Neutrophil (primary cell): Measurements from ENCODE around the gene ZNF525.
"Not testable (repeated sequence)": the region's sequence is repeated elsewhere in the genome, so short reads cannot be mapped to it uniquely, and the experiment has no call there.

Experiments
- H3K27ac ChIP-seq: fragments of 200-600 bp; sonication (generic); 2 replicates; pipeline ENCODE4 v1.5.1; 2016; ENCODE audit warnings: mild to moderate bottlenecking, moderate library complexity
- H3K27me3 ChIP-seq: fragments of 200-600 bp; sonication (generic); 2 replicates; pipeline ENCODE4 v1.6.0; 2016; ENCODE audit warnings: mild to moderate bottlenecking
- H3K36me3 ChIP-seq: fragments of 200-600 bp; sonication (generic); 2 replicates; pipeline ENCODE4 v1.5.1; 2017
- H3K4me1 ChIP-seq, 2 experiments: fragments of 200-600 bp in 1 of 2; sonication (generic) in 1 of 2; 1 replicate in 1 of 2; 2 replicates in 1 of 2; pipeline versions ENCODE4 v1.5.1 to v1.6.1; 2013 to 2016; ENCODE audit warnings: low read depth in 1 of 2, low read length in 1 of 2, mild to moderate bottlenecking in 1 of 2, moderate library complexity in 1 of 2; ENCODE audit not compliant: control insufficient read depth in 1 of 2, insufficient read depth in 1 of 2
- H3K4me3 ChIP-seq, 2 experiments: fragments of 200-600 bp in 1 of 2; sonication (generic) in 1 of 2; 1 replicate in 1 of 2; 2 replicates in 1 of 2; pipeline ENCODE4 v1.5.1; 2013 to 2016; ENCODE audit warnings: low read depth in 1 of 2, low read length in 1 of 2, mild to moderate bottlenecking in 1 of 2, moderate library complexity in 1 of 2
- H3K9me3 ChIP-seq: fragments of 200-600 bp; sonication (generic); 2 replicates; pipeline ENCODE4 v1.5.1; 2016
- TF ChIP-seq, protein P1 (sequence below): fragments of 200-600 bp; sonication (generic); IDR thresholded peaks from 2 replicates; pipeline ENCODE4 v1.5.1; 2016; ENCODE audit warnings: antibody characterized with exemption

The ZNF525 gene

DNA sequence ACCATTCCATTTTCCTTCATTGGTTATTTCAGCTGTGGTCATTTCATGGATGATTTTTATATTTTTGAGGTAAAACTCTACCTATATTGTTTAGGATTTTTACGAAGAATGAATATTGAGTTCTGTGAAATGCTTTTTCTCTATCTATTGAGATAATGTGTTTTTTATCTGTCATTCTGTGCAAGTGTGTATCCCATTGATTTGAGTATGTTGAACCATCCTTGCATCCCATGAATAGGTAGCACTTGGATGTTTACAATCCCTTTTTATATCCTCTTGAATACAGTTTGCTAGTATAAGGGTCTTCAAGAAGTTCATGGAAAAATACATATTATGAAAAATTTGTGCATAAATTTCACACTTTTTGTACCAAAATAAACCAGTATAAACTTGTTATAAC lies 9.8 kb upstream of the ZNF525 start:
- Histone ChIP-seq H3K36me3 (peaks cover 9% of the 10 kb centered on the region), H3K9me3 (peaks cover 68% of the 10 kb centered on the region), H3K27me3 (no peaks in the 10 kb centered on the region), H3K27ac (no peak overlapping the region), H3K4me3 (no peak overlapping the region), H3K4me1 (no peaks in the 10 kb centered on the region)
- TF ChIP-seq, protein P1, sequence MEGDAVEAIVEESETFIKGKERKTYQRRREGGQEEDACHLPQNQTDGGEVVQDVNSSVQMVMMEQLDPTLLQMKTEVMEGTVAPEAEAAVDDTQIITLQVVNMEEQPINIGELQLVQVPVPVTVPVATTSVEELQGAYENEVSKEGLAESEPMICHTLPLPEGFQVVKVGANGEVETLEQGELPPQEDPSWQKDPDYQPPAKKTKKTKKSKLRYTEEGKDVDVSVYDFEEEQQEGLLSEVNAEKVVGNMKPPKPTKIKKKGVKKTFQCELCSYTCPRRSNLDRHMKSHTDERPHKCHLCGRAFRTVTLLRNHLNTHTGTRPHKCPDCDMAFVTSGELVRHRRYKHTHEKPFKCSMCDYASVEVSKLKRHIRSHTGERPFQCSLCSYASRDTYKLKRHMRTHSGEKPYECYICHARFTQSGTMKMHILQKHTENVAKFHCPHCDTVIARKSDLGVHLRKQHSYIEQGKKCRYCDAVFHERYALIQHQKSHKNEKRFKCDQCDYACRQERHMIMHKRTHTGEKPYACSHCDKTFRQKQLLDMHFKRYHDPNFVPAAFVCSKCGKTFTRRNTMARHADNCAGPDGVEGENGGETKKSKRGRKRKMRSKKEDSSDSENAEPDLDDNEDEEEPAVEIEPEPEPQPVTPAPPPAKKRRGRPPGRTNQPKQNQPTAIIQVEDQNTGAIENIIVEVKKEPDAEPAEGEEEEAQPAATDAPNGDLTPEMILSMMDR, result no peak

DNA sequence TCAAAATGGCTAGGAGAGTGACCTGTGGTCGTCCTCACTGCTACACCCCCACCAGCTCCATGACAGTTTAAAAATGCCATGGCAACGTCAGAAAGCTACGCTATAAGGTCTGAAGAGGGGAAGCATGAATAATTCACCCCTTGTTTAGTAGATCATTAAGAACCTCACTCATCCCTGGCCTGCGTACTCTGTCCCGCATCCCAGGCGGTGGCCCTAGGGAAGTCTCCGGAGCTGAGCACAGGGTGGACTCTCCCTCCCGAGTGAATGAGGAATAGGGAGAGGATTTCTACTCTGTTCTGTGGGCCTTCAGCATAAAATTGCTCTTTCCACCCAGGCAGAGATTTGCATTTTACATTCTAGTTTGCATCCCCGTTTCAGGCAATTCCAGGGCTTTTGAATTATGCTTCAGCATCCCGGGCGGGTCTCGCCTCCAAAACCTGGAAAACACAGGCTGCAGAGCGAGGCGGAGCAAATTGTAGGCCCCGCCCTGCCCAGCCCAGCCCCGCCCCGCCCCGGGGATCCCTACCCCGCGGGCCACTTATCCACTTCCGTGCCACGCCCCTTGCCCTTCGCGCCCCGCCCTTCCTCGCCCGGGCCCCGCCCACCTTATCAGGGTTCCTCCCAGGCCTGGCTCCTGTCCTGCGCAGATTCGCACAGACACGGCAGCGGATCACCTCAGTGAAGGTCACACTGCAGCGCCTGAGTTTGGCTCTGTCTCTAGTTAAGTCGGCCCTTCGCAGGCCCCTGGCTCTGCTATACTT lies 7.5 kb upstream of the ZNF525 start:
- peaks cover 45% of the 10 kb centered on the region for H3K9me3 ChIP-seq

DNA sequence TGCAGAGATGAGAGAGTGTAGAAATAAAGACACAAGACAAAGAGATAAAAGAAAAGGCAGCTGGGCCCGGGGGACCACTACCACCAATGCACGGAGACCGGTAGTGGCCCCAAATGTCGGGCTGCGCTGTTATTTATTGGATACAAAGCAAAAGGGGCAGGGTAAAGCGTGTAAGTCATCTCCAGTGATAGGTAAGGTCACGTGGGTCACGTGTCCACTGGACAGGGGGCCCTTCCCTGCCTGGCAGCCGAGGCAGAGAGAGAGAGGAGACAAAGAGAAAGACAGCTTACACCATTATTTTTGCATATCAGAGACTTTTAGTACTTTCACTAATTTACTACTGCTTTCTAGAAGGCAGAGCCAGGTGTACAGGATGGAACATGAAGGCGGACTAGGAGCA lies 5.4 kb upstream of the ZNF525 start:
- not testable (repeated sequence) for H3K36me3 ChIP-seq, H3K4me1 ChIP-seq, H3K27ac ChIP-seq, H3K4me3 ChIP-seq
- Histone ChIP-seq H3K27me3 (peaks cover 12% of the 10 kb centered on the region), H3K9me3 (peaks cover 32% of the 10 kb centered on the region)

More for the DNA sequence above, 7.5 kb upstream of the ZNF525 start:
- TF ChIP-seq, protein P1, result no peak
- H3K4me1 ChIP-seq, result no peaks in the 10 kb centered on the region
- no peaks in the 10 kb centered on the region for H3K36me3 ChIP-seq
- H3K27ac ChIP-seq, result no peak overlapping the region
- no peak overlapping the region for H3K4me3 ChIP-seq
- no peaks in the 10 kb centered on the region for H3K27me3 ChIP-seq

DNA sequence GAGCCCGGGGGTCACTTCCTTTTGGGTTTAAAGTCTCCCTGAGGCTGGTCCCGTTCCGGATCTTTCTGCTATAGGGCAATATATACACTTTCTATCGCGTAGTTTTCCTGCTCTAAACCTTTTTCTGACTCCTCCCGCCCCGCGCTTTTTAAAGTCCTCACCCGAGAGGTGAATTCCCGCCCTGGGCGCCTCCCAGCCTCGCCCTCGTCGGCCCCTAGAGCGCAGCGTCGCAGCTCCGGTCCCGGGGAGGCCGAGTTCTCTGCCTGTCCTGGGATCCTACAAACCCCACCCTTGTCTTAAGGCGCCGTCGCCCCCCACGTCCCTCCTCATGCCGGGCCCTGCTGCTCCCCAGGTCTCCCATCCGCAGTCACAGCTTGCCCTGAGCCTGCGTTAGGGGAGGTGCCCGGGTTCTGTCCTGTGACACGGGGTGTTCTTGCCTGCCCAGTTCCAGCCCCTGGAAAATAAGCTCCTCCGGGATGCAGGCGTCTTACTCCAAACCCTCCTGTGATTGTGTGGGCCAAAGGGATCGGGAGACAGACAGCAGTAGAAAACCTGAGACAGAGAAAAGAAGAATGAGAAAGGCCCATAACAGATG lies 491 bp downstream of the ZNF525 start:
- peaks cover 13% of the 10 kb centered on the region in 2 experiments for H3K4me1 ChIP-seq
- H3K27me3 ChIP-seq, result peaks cover 13% of the 10 kb centered on the region
- no peaks in the 10 kb centered on the region for H3K9me3 ChIP-seq
- TF ChIP-seq, protein P1, result no peak
- peak overlapping the region; percentile 68 to 69 for H3K4me3 ChIP-seq
- H3K36me3 ChIP-seq, result no peaks in the 10 kb centered on the region
- H3K27ac ChIP-seq, result peak overlapping the region; percentile 20

DNA sequence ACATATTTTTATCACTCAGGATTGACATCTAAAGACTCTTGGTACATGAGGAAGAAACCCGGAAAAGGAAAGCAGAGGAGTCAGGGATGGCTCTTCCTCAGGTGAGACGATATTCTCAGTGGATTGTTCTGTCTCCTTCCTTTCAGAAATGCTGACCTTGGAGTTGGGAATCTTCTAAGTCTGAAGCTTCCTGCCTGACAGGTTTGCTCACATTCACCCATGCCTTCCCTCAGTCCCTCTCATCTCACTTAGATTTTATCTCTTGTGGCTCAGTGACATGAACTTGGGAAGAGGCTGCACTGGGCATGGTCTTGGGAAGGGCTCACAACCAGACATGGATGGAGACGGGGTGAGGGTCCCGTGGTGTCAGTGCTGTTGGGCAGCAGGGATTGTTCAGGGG lies 6.7 kb downstream of the ZNF525 start:
- H3K4me3 ChIP-seq, result no peak overlapping the region
- H3K36me3 ChIP-seq, result peaks cover 3% of the 10 kb centered on the region
- TF ChIP-seq, protein P1, result no peak
- no peaks in the 10 kb centered on the region for H3K9me3 ChIP-seq
- no peaks in the 10 kb centered on the region for H3K4me1 ChIP-seq
- no peak overlapping the region for H3K27ac ChIP-seq
- no peaks in the 10 kb centered on the region for H3K27me3 ChIP-seq

DNA sequence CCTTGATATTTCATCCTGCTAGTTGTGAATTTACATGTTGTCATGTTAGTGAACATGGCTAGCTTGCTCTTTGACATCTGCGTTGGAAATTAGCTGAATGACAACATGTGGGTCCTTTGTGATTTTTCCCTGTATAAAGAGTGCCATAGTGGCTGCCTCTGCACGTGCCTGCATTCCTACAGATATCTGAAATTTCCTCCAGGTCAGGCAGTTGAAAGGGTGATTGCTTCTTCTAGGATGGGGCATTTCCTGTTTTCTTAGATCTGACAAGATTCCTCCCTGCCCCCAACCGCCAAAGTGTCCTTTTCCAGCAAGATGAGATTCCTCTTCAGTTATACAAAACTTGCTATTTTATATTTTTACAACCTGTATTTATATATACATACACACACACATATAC lies 8.8 kb downstream of the ZNF525 start:
- H3K27me3 ChIP-seq, result no peaks in the 10 kb centered on the region
- peaks cover 7% of the 10 kb centered on the region for H3K36me3 ChIP-seq
- H3K9me3 ChIP-seq, result peaks cover 7% of the 10 kb centered on the region
- H3K4me1 ChIP-seq, result no peaks in the 10 kb centered on the region
- TF ChIP-seq, protein P1, result no peak
- no peak overlapping the region for H3K4me3 ChIP-seq
- H3K27ac ChIP-seq, result no peak overlapping the region
